GM04504 (cell line): Measurements from ENCODE around the gene AXDND1.

ENCODE experiments used
- DNase-seq: peaks from one replicate; pipeline ENCODE4 v3.0.0-alpha.2; 2012; ENCODE audit warnings: low read depth

Gene AXDND1

GRCh38 chr1:179575497-179576314, 209.9 kb downstream of the AXDND1 start, which contains the start of gene NPHS2:
NPHS2 (minus strand) TSS chr1:179575948; CDS start chr1:179575864, 84 bp downstream.
- no peak for DNase-seq

GRCh38 chr1:179576509-179576908, 210.7 kb downstream of the AXDND1 start:
- no peak for DNase-seq

DNA sequence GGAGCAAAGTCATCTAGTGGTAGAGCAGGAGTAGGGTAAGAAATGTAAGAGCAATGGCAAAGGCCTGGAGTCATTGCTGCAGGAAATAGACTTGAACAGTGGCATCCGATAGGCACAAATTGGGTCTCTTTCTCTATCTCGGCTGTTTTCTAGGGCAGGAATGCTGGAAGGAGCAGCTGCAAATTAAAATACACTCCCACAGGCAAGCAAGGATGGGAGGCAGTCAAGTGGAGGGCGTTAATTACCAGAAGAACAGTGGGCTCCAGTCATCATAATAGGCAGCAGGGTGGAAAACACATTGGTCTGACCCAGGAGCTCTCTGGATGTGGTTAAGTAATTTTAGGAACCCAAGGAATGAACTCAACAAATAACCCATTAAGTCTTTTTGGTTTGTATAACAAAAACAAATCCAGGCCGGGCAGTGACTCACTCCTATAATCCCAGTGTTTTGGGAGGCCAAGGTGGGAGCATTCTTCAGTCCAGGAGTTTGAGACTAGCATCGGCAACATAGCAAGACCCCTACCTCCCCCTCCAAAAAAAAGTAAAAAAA, 218.1 kb downstream of the AXDND1 start:
- DNase-seq: no peak

DNA sequence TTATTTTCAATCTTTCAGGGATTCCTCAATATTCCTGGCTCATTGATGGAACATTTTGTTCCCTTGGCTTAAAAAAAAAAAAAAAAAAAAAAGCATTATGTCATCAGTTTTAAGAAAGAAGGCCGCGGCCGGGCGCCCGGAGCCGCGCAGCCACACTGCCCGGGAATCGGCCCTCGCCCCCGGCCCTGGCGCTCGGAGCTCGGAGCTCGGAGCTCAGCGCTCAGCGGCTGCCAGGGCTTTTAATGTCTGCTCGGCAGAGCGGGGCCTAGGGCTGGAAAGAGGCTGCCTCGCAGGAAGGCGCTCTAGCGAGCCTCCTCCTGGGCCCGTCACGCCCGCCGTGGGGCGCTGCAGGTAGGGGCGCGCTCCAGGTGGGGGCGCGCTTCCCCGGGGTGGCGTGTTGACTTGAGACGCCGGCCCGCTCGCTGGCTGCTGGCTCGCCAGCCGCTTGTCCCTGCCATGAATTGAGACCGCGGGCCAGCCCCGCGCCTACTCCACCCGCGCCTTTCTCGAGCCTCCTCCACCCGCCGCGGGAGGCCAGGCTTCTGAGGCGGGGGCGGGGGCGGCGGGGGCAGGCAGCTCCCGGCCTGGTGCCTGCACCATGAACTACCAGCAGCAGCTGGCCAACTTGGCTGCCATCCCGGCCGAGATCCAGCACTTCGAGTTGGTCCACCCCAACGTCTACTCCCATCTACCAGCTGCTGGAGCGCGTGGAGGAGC, 220.5 kb downstream of the AXDND1 start:
- DNase-seq: no peak

DNA sequence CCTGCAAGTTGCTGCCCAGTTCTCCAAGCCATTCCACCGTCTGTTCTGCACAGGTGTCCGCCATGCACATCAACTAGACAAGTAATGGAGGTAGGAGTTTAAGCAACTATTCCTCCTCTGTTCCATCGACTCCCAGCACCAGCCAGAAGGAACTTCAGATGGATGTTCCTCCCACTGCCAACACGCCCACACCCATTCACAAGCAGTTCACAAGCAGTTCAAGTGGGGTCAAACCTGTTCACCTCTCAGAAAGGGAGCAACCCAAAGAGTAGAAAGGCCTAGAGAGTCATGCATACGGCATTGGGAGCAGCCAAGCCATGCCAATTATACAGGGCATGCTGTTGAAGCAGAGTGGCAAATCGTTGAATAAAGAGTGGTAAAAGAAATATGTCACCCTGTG, 221.6 kb downstream of the AXDND1 start:
- DNase-seq: no peak

DNA sequence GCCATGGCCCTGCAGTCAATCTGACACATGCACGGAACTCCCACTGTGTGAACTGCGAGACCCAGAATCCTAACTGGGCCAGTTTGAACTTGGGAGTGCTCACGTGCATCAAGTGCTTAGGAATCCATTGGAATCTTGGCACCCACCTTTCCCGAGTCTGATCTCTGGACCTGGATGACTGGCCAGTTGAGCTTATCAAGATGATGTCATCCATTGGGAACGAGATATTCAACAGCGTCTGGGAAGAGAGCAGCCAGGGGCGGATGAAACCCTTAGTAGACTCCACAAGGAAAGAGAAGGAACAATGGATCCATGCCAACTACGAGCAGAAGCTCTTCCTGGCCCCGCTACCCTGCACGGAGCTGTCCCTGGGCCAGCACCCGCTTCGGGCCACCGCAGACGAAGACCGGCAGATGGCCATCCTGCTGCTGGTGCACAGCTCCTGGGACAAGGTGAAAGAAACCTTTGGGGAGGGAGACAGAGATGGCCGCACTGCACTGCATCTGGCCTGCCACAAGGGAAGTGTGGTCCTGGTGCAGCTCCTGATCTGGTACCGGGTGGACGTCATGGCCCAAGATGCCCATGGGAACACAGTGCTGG, 222.8 kb downstream of the AXDND1 start:
- no peak for DNase-seq

DNA sequence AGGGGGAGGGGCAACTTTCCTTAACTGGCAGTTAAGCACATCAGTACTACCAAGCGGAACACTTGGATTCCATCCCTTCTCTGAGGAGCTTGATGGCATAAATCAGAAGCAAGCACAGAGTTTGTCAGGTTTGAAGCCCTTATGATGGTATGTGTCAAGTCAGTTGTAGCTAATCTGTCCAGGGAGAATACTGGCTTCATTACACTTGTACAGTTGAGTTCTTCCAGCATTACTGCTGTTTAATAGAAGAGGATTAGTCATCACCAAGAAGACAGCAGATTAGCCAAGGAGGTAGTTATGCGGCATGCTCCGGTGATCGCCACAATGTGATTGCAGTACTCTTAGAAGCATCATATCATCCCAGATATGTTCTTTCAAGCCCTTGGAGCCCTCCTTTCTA, 223.7 kb downstream of the AXDND1 start:
- DNase-seq: no peak

DNA sequence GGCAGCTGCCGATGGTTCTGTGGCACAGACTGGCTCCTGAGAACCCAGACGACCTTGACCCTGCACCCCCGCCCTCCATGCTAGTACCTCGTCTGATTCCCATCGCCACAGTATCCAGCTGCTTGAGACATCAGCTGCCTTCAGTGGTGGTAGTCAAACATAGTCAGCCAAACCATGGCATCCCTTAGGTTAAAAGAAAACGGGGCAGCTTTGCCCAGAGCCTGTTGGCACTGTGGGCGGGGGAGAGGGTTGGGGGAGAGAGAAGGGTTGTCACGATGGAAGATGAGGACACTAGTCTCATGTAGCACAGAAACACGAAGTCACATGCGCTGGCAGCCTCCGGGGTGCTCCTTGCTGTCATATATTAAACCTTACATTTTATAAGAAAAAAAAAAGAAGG, 224.9 kb downstream of the AXDND1 start:
- DNase-seq: no peak

DNA sequence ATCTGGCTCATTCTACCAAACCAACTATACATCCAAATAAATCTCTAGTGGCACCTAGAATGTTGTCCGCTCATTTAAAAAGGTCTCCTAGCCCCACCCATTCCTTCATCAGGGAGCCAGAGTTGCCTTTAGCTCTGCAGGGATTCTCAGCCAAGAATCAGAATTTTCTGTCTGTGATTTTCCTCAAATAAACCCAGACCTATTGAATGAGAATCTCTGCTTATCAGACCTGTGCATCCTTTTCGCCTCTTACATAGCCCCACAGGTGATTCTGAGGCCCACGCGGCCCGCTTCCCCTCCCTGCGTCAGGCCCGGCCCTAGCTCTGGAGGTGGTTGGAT, 225.5 kb downstream of the AXDND1 start:
- no peak for DNase-seq

GRCh38 chr1:179591592-179592580, 226.1 kb downstream of the AXDND1 start, which contains the start of gene TDRD5:
TDRD5 (plus strand) TSS chr1:179591832; CDS start chr1:179592616, 784 bp downstream.
- DNase-seq: no peak

- DNase-seq: no peak
These were observed 232.9 kb downstream of the AXDND1 start for GRCh38 chr1:179598631-179599030.

- DNase-seq: no peak
These were observed 234.0 kb downstream of the AXDND1 start for GRCh38 chr1:179599623-179600249.

GRCh38 chr1:179601093-179601492, 235.3 kb downstream of the AXDND1 start:
- DNase-seq: no peak
